Muscle of back (tissue), 11 donors: ENCODE results near the gene TRABD2B. TPM values are rescaled to one million over a fixed set of nuclear protein-coding genes. Genes with fewer than 3 reads are reported as not detected.

Source experiments
- DNase-seq, 3 donors: peaks; one replicate each; pipeline versions ENCODE4 v3.0.0 to v3.0.0-alpha.2; 2013
- polyA plus RNA-seq, 10 donors: library from polyadenylated mRNA; unstranded; fragments of 120-200 nt; gene quantifications; one replicate each; pipeline ENCODE4 v1.2.1, GENCODE V29; 2013; ENCODE audit not compliant: insufficient read length in 10 of 10

Gene TRABD2B
- polyA plus RNA-seq, 10 donors = 3.2 to 8.2 (median 5.1) TPM

- DNase-seq = no peak
These were observed 192.2 kb downstream of the TRABD2B start for GRCh38 chr1:47805018-47805417.

DNA sequence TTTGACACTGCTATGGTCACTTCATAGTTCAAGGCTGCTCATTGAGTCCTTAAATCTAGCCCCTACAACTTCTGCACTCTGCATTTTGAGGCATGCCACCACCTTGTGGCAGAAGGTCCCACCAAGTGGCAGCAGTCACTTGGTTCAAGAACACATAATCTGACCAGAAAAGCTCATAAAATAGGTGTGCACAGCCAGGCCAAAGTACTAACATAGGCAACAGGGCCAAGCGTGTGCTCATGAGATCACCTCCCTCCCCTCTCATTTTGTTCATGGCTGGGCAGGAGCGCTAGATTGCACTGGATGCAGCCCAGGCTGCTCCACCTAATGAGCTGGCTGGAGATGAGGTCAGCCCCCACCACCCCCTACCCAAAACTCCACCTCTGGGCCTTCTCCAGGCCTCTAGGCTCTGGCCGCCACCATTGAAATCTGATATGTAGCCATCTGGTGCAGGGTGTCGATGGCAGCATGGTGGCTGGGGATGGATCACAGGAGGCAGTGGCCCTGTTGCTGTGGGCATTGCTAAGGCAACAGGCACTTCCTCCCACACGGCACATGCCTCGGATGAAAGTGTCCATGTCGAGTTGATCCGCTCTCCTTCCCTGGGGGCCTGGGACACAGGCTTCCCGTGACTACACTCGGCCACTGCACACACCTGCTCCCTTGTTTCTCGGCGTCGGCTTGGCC, 193.2 kb downstream of the TRABD2B start:
- DNase-seq = peak in 2 of 3 donors; percentile 52 to 83

DNA sequence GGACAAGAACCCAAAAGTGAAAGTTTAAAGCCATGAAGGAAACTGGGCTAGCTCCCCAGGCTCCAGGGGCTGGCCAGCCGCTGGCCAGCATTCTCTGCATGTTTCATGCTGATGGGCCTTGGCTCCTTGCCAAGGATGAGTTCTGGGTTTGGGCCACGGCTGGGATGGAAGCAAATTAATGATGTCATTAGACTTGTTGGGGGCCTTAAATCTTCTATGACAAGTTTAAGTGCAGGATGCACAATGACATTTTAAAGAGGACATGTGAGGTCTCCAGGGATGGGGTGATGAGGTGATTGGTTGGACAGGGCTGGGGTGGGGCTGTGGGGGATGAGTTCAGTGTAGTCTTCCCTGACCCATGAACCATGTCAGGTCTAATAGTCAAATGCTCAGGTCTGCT, 199.6 kb downstream of the TRABD2B start:
- DNase-seq = peak in 2 of 3 donors; percentile 58 to 76

DNA sequence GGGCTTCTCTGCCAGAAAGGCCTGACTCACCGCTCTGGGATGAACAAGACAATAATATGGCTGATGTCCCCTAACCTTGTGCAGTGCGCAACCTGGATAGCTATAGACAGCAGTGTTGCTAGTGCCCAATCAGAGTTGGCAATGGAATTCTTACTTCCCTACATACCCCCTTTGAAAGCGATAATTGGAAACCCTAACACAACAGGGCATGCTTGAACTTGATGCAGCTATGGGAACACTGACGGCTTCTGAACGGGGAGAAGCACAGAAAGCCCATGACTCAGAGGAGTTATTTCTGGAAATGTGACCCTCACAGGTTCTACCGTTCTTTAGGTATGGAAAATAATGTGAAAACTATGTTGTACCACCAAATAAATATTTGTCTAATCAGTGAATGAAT, 200.6 kb downstream of the TRABD2B start:
- DNase-seq = no peak

DNA sequence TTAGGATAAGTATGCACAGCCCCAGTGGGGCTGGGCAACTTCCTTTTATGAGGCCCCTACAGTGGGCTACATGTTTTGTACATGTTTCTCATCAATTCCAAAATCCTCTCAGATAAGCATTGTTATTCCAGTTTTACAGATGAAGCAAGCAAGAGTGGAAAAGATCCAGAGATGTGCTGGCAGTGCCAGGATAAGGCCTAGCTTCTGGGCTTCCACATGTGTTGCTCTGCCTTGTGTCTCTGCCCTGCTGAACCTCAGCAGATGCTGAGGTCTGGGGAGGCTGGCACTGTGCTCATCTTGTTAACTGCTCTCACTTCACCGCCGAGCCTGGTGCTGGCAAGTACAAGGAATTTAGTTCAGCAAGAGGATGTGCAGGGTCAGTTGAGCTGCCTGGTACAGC, 202.1 kb downstream of the TRABD2B start:
- DNase-seq = no peak

DNA sequence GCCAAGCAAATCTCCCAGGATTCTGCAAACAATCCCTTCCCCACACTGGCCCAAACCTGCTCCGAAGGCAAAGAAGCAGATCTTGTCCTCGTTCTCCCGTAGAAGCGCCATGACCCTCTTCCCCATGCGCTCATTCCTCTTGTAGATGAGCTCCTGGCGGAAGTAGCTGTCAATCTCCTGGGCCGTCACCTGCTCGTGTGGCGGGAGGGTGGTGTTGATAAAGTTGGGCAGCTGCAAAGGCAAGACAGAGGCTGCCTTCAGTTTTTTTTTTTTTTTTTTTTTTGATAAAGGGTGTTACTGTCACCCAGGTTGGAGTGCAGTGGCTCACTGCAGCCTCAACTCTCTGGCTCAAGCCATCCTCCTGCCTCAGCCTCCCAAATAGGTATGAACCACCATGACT, 202.7 kb downstream of the TRABD2B start:
- no peak for DNase-seq

DNA sequence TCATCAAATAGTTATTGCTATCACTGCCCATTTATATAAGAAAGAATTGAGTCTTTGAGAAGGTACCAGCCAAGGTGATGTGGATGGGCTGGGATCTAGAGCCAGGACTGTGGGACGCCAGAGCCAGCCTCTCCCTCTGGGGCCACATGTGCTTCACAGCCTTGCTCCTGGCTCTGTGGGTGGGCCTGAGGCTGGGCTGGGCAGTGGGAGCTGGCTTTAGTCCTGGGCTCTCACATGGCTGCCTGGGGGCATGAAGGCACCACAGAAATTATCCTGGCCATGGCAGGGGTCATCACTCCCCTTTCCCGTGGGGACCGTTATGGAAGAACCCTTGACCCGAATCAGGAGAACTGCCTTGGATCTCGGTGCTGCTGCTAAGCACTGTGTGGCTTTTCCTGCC, 203.1 kb downstream of the TRABD2B start:
- DNase-seq = no peak

DNA sequence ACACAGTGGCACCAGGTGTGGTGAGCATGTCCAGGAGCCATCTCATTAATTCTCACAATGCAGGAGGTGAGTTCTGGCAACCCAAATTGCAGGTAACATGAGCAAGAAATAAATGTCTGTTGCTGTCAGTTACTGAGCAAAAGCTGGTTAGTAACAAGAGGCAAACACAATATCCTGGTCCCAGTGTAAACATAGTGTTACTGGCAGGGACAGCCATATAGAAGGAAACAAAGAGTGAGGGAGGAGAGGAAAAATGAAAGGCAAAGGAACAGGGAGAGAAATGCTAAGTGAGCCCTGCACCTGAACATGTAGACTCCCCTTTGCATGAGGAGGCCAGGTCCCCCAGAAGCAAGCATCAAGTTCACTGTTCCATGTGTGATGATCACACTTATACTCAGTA, 203.6 kb downstream of the TRABD2B start:
- no peak for DNase-seq

DNA sequence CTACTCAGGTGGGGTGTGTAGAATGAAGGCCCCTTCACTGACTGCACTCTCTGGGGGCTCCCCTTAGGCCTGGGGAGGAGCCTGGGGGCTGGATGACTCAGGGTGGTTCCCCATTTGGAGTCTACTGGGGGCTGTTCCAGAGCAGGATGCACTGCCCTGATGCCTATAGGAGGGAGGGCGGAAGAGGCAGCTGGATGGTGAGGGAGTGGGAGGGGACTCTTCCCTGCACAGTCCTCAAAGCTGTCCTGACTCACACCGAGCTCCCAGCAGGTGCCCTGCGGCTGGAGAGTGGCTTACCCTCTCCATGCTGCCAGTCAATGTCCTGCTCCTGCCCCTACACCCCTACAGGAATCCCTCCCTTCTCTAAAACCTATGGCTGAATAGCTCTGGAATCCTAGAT, 204.4 kb downstream of the TRABD2B start:
- DNase-seq = no peak

GRCh38 chr1:47791879-47792608, 205.1 kb downstream of the TRABD2B start:
- no peak for DNase-seq

DNA sequence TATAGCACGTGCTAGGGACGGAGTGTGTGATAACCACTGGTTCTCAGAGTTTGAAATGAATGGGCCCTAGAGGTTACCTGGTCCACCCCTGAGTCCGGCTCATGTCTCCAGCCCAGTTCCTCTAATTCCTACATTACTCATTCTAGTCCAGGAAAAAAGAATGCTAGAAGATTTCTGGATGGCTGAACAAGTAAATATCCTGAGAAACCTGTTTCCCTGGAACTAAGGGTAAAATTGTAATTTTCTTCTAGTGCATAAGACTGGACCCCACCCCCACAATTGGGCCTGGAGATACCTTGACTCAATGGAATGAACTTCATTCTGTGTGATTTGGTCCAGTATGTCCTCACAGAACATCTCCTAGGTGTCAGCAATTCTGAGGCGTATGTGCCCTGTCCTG, 208.4 kb downstream of the TRABD2B start:
- DNase-seq = no peak

GRCh38 chr1:47787560-47787959, 209.6 kb downstream of the TRABD2B start:
- DNase-seq = no peak

GRCh38 chr1:47786316-47786715, 210.9 kb downstream of the TRABD2B start:
- peak in 1 of 3 donors; percentile 50 for DNase-seq

DNA sequence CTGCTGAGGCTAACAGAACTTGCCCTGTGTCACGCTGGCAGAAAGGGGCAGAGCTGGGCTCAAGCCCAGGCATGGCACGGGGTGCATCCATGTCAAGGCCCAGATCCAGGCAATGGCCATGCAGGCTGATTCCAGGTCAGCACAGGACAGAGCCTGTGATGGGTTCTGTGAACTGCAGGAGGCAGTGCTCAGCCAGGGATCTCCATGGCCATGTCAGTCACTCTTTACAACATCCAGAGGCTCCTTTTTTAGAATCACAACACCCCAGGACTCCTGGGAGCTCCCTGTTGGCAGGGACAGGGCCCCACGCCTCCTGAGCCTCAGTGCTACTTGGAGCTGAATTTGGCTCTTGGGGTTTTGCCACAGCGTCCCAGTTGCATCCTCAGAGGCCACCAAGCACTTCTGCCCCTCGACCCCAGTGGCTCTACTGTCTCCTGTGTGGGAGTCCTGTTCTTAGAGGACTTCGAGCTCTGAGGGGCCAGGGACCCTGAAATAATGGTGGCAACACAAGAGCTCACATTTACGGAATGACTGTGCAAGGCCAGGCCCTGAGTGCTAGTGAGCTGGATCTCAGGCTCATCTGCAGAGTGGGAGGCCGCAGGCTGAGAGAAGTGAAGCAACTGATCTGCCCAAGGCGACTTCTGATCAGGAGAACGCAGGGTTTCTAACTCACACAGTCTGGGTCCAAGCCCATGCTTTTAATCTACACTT, 211.5 kb downstream of the TRABD2B start:
- DNase-seq = peak in 1 of 3 donors; percentile 55

GRCh38 chr1:47785118-47785517, 212.1 kb downstream of the TRABD2B start:
- no peak for DNase-seq

DNA sequence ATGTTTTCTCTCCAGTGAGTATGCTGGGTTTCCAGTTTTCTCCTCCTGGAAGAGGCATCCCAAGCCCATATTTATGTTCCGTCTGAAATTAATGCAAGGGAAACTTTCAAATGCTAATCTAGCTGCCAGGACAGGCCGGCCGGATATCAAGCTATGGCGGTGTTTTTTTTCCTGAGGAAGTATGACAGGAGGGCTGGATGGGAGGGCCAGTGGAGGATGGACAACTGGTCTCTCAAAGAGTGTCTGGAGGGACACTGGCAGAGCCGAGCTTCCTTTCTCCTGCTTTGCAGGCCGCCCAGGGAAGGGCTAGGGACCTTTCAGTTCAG, 212.7 kb downstream of the TRABD2B start:
- DNase-seq = no peak

GRCh38 chr1:47783638-47784496, 213.3 kb downstream of the TRABD2B start:
- peak in 2 of 3 donors; percentile 66 to 87 for DNase-seq

GRCh38 chr1:47782414-47783166, 214.6 kb downstream of the TRABD2B start:
- peak in 2 of 3 donors; percentile 88 to 93 for DNase-seq

GRCh38 chr1:47781171-47781959, 215.8 kb downstream of the TRABD2B start:
- DNase-seq = peak in 2 of 3 donors; percentile 79 to 91

DNA sequence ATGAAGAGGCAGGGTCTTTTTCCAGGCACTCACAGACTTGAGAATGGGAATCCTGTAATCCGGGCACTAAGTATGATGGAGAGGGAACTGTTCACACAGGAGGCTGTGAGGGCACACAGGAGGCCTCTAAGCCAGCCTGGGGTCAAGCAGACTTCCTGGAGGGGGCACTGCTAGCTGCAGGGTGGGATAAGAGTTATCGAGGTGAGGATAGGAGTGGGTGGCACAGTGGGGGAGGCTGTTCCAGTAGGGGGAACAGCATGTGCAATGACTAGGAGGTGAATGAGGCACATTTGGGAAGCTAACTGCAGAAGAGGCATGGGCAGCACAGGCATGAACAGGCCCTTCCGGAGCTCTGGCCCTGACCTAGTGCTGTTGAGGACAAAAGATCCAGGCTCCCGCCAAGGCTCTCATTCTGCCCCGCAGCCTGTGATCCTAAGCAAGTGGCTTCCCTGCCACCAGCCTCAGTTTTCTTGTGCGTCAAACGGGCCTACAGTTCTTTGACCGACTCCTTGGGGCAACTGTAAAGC, 216.7 kb downstream of the TRABD2B start:
- DNase-seq = no peak
